Activated CD8-positive, alpha-beta memory T cell treated with anti-CD3 and anti-CD28 coated beads, Interleukin-2, amount 50 U/mL, for 4 hours (primary cell): ENCODE results near the gene FGD3.
A peak's percentile ranks its signal among the peaks of the same experiment; 100 is the strongest.
"Not testable (repeated sequence)": the region's sequence is repeated elsewhere in the genome, so short reads cannot be mapped to it uniquely, and the experiment has no call there.

Experiments
- DNase-seq: peaks from one replicate; pipeline ENCODE4 v3.0.0-alpha.2; 2020

Gene FGD3

DNA sequence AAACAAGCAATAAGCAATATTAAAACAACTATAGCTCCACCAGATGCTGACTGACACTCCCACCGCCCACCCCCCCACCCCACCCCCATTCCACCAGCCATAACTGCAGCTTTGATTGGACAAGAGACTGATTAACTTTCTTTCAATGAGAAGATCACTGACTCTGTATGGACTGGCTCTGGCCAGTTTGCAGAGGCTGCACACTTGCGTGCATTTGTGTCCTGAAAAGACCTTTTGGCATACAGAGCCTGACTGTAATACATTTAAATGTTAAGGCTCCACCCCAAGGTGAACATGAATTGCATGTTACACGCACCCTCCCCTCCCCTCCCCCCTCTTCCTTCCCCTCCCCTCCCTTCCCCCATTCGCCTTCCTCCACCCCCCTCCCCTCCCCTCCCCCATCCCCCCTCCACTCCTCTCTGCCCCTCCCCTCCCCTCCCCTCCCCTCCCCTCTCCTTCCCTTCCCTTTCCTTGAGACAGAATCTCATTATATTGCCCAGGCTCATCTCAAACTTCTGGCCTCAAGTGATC is 31.1 kb downstream of the FGD3 start:
- DNase-seq = no peak

- DNase-seq = no peak
These were observed 32.1 kb downstream of the FGD3 start for GRCh38 chr9:92979283-92980056.

- no peak for DNase-seq
These were observed 32.9 kb downstream of the FGD3 start for GRCh38 chr9:92980085-92980745.

DNA sequence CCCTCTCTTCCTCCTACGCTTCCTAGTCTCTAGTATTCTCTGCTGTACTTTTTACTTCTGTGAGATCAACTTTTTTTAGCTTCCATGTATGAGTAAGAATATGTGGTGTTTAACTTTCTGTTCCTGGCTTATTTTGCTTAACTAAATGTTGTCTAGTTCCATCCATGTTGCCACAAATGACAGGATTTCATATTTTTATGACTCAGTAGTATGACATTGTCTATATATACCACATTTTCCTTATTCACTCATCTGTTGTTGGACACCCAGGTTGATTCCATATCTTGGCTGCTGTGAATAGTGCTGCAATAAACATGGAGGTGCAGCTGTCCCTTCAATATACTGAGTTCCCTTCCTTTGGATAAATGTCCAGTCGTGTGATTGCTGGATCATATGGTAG is 34.8 kb downstream of the FGD3 start:
- DNase-seq = no peak

- DNase-seq = no peak
These were observed 36.8 kb downstream of the FGD3 start for GRCh38 chr9:92983984-92984589.

DNA sequence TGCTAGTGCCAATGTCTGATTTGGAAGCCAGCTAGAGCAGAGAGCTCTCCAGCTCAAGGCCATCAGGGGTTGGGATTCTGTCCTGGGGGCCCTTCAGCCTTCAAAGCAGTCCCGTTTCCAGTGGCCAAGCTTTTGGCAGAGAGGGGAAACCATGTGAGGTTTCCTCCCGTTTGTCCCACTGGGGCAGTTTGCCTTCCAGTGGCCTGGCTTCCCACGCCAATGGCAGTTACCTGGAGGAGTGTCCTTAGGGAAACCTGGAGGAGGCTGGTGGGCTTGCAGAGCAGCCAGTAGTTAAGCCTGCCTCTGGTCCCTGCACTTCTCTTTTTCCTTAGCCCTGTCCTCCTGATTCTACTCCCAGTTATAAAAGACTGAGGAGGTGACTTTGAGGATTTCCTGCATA is 37.7 kb downstream of the FGD3 start:
- DNase-seq = no peak

DNA sequence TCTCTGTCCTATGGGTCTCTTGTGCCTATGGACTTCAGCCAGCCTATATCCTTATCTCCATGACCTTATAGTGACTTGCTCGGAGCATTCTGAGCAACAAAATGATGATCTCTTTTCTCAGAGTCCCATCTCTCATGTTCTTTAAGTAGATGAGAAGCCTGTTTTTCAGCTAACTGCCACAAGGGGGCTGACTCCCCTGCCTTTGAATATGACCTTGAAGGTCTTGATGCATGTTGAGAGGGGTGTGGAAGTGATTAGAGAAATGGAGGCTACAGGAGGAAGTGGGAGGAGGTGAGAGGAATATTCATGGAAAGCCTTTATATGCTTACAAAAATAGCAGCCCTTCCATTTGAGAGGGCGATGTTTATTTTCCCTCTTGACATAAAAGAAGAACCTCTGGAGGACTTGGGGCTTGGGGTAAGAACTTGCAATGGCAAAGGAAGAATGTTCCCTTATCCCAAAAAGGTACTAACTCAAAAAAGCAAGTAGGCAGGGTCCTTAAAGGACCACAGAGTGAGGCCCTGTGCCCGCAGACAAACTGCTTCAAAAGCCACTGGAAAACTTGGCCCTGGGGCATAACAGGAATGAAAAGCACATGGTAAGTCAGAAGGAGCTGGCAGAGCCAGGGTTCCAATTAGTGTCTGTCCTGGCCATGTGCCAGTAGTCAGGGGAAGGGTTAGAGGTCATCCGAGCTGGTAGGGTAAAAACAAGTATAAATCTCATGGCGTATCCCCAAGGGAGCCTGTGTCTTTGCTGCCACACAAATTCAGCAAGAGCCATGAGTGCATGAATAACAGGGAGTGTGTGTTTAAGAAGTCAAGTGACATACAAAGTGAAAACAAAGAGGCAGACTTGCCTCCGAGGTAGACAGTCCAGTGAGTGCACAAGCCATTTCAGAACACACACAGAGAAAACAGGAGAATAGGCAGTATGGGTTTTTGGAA is 39.1 kb downstream of the FGD3 start:
- DNase-seq = peak; percentile 64

DNA sequence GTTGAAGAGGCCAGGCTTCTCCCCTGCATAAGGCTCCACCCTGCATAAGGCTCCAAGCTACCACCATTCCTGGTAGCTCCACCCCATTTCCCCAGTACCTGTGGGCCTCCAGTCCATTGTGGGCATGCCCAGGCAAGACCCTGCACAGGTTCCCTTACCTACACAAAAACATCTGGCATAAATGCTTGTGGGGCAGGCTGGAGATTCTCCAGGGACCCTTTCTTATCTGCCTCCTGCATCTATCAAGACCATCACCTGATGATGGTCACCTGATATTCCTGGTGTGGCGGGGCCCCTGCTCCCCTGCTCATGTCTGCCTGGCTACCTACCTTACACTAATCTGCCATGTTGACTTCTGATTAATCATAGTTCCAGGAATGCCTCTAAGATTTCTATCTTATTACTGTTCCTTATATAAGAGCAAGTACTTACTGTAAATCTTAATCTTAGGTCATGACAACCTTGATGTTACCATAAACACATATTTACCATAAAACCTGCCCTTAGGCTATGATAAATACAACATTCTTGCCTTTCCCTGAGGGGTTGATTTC is 41.0 kb downstream of the FGD3 start:
- no peak for DNase-seq

- DNase-seq = no peak
These were observed 42.2 kb downstream of the FGD3 start for GRCh38 chr9:92989561-92989960.

DNA sequence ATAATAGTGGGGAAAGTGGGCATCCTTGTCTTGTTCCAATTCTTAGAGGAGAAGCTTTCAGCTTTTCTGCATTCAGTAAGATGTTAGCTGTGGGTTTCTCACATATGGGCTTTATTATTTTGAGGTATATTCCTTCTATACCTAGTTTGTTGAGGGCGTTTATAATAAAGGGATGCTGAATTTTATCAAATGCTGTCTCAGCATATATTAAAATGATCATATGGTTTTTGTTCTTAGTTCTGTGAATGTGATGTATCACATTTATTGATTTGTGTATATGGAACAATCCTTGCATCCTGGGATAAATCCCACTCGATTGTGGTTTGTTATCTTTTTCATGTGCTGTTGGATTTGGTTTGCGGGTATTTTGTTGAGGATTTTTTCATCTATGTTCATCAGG is 43.1 kb downstream of the FGD3 start:
- no peak for DNase-seq

GRCh38 chr9:92992549-92992948 is 45.2 kb downstream of the FGD3 start:
- DNase-seq = no peak

DNA sequence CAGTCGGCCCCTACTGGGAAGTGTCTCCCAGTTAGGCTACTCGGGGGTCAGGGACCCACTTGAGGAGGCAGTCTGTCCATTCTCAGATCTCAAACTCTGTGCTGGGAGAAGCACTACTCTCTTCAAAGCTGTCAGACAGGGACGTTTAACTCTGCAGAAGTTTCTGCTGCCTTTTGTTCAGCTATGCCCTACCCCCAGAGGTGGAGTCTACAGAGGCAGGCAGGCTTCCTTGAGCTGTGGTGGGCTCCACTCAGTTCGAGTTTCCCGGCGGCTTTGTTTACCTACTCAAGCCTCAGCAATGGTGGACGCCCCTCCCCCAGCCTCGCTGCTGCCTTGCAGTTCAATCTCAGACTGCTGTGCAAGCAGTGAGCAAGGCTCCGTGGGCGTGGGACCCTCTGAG is 51.5 kb downstream of the FGD3 start:
- DNase-seq = not testable (repeated sequence)

- DNase-seq = no peak
These were observed 53.7 kb downstream of the FGD3 start for GRCh38 chr9:93001031-93001430.

DNA sequence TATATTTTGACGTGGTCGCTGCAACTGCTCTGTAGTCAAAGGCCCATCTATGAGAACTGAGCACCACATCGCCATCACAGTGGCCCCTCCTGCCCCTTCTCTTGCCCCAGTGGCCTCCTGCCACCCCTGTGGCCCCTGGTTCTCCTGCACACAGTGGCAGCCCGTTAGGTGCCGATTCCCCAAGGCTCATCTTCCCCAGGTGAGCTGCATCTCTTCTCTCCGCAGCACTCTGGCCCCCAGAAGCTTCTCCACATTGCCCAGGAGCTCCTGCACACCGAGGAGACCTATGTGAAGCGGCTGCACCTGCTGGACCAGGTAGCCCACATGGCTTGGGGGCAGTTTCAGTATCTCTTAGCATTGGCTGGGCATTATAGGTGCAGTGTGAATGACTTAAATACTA is 55.4 kb downstream of the FGD3 start:
- DNase-seq = no peak

GRCh38 chr9:93003552-93004407 is 56.5 kb downstream of the FGD3 start:
- DNase-seq = peak; percentile 63

GRCh38 chr9:93004561-93004960 is 57.2 kb downstream of the FGD3 start:
- DNase-seq = no peak

GRCh38 chr9:93005876-93006275 is 58.6 kb downstream of the FGD3 start:
- no peak for DNase-seq

- no peak for DNase-seq
These were observed 60.3 kb downstream of the FGD3 start for GRCh38 chr9:93007529-93008058.

DNA sequence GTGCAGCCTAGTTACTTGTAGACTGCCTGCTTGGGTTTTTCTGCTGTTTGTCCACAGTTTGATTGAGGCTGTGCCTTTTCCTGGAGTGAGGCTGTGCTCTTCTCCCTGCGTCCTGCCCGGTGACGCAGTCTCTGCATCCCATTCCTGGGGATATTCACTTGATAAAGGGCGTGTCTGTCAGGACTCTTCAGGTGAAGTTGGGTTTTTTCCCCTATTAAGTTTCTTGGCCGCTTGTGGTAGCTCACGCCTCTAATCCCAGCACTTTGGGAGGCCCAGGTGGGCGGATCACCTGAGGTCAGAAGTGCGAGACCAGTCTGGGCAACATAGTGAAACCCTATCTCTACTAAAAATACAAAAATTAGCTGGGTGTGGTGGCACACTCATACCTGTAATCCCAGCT is 61.1 kb downstream of the FGD3 start:
- no peak for DNase-seq

DNA sequence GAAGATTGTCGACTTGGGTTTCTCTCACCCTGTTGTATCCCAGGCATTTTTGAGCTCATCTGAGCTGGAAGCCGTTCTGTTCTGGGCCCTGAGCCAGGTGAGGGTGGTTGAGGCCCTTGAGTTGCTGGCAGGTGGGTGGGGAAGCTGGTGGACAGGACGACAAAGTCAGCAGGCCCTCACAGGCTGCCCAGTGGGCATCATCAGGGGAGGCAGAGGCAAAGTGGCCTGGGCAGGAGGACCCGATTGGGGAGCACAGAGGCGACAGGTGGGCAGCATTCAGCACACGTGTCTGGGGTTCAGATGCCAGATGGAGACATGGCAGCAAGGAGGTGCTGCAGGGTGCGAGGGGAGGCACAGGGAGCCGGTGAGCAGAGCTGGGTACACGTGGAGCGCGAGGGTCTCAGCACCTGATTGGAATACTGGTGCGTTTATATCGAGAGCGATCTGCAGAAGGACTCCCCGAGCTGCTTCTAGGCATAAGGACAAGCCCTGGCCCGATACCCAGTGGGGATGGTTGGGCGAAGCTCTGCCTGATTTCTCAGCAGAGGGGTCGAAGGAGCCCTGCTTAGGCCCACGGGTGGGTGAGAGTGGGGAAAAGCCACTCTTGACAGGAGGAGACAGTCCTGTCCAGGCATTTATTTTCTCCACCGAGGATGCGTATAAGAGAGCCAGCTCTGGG is 62.2 kb downstream of the FGD3 start:
- no peak for DNase-seq

- DNase-seq = no peak
These were observed 62.7 kb downstream of the FGD3 start for GRCh38 chr9:93010056-93010455.
